Measurements from ENCODE around the gene PLIN5.
"Not testable (repeated sequence)": the region's sequence is repeated elsewhere in the genome, so short reads cannot be mapped to it uniquely, and the experiment has no call there.

Gene PLIN5

DNA sequence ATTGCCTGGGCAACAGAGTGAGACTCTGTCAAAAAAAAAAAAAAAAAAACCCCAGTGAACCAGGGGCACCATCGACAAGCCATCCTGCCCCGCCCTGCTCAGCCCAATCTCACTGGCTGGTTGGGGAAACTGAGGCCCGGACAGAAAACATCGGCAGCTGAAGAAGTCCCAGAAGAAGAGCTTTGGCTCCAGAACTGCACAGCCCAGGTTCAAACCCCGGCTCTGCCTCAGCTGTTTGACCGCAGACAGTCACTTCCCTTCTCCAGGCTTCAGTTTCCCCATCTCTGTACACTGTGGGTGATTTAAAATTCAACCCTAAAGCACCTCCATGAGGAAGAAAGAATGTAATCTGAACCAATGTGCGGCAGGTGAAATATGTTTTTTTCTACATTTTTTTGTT is 33.9 kb upstream of the PLIN5 start:
- no peak for DNase-seq (ENCODE audit: low spot score)

DNA sequence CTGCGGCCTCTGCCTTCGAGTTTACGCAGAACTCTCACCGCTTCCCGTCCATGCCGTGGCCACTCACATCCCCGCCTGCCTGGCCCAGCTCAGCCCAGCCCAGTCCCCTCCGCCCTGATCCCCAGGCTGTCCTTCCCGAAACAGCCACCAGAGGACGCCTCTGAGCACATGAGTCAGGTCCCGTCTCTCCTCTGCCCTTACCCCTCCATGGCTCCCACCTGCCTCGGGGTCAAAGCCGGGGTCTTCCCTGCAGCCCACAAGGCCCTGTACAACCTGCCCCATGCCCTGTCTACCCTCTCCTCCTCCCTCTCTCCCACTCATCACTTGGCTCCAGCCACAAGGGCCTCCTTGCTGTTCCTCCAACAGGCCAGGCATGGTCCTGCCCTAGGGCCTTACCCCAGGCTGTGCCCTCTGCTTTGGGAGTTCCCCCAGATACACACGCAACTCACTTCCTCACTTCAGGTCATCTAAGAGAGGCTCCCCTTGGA is 32.6 kb upstream of the PLIN5 start:
- DNase-seq (ENCODE audit: low spot score): no peak

DNA sequence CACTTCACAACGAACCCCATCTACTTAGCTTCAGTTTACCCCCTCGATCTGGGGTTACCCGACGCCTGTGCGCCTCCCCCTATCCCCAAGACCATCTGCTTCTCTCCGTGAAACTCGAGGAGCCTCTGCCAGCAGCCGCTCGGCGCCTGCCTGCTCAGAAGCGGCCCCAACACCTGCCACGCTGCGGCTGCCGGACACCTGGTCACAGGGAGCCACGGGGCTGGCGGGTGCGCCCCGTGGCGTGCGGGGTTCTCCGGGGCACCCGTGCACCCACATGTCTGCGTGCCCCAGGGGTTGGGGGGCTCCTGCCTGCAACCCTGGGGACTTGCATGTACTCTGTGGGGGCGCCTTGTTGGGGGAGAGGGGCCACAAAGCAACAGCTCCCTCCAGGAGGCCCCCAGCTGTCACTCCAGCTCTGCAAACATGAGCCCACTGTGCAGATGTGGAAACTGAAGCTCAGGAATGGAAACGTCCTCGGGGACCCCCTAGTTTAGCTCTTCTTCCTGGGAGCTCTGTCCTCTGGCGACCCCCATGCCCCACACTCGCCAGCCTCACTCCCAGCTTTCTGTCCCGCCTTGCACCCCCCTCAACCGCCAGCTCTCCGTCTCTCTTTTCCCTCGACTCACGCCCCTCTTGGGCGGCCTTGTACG is 31.5 kb upstream of the PLIN5 start:
- DNase-seq (ENCODE audit: low spot score): no peak

GRCh38 chr19:4563562-4563961 is 28.5 kb upstream of the PLIN5 start:
- DNase-seq (ENCODE audit: low spot score): not testable (repeated sequence)

- DNase-seq (ENCODE audit: low spot score): not testable (repeated sequence)
Measured at GRCh38 chr19:4562085-4562484, 27.1 kb upstream of the PLIN5 start.

DNA sequence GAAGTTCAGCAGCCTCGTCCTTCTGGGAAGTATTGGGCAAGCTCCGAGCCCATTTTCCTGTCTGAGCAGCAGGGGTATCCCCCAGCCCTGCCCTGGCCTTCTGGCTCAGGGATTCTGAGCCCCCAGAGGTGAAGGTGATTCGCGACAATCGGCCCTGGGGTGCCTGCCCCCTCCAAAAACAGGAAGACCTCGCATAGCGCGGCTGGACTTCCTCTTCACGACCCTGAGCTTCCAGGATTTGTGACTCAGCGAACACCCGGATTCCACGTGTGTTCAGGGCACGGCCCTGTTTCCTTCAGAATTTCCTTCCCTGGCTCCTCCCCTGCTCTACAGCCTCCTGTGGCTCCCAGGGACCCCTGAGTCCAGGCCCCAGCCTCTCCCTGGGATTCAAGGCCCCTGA is 24.5 kb upstream of the PLIN5 start, which contains the start of gene SEMA6B:
Gene SEMA6B (minus strand): TSS at position 116 of the 400 bp plus-strand sequence. CDS start 1,227 bp downstream, outside the sequence.
- no peak for DNase-seq (ENCODE audit: low spot score)

- DNase-seq (ENCODE audit: low spot score): peak; percentile 46
Measured at GRCh38 chr19:4557971-4558941, 23.2 kb upstream of the PLIN5 start.

DNA sequence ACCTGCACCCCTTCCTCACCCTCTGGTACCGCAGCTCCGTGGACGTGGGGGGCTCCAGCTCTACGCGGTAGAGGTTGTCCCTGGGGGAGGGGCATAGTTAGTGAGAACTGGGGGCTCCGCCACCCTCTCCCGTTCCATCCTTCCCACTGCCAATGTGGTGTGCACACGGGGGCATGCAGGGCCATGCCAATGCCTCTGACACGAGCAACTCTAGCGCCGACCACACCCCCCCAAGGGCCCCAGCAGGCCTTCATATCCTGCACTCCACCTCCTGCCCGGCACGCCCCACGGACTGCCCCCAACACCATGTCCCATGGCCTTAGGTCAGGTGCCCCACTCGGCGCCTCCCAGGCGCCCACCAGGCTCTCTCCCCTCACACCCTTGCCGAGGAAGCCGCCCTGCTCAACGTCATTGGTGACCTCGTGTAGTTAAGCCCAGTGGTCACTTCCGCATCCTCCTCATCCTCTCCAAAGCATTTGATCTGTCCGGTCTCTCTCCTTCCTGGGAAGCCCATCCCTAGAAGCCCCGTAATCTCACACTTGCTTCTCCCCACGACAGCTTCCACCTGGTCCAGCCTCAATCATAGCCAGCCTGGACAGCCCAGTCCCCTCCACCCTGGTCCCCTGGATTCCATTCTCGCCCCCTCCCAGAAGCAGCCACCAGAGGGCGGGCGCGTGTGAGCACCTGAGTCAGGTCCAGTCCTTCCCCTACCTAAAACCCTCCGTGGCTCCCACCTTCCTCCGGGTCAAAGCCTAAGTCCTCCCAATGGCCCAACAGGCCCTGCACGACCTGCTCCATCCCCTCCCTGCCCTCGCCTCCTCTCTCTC is 22.3 kb upstream of the PLIN5 start:
- no peak for DNase-seq (ENCODE audit: low spot score)

DNA sequence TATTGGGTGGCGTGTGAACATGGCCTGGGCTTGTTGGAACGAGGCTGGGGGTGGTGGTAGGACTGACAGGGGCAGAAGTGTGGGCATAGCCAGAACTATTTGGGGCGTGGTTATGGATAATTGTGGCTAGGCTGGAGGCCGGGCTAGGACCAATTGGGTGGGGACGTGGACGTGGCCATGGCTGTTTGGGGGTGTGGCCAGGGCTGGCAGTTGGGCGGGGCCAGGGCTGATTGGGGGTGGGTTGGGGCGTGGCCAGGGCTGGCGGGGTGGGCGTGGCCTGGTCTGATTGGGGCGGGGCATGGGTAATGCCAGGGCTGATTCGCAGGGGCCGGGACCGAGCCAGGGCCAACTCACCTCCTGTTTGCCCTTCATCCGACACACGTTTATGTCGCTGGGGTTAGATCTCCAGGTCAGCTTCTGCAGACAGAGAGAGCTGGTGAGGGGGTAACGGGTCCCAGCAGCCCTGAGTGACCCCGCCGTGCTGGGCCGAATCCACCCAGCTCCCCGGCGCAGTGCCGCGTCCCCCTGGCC is 21.6 kb upstream of the PLIN5 start:
- DNase-seq (ENCODE audit: low spot score): peak; percentile 64

DNA sequence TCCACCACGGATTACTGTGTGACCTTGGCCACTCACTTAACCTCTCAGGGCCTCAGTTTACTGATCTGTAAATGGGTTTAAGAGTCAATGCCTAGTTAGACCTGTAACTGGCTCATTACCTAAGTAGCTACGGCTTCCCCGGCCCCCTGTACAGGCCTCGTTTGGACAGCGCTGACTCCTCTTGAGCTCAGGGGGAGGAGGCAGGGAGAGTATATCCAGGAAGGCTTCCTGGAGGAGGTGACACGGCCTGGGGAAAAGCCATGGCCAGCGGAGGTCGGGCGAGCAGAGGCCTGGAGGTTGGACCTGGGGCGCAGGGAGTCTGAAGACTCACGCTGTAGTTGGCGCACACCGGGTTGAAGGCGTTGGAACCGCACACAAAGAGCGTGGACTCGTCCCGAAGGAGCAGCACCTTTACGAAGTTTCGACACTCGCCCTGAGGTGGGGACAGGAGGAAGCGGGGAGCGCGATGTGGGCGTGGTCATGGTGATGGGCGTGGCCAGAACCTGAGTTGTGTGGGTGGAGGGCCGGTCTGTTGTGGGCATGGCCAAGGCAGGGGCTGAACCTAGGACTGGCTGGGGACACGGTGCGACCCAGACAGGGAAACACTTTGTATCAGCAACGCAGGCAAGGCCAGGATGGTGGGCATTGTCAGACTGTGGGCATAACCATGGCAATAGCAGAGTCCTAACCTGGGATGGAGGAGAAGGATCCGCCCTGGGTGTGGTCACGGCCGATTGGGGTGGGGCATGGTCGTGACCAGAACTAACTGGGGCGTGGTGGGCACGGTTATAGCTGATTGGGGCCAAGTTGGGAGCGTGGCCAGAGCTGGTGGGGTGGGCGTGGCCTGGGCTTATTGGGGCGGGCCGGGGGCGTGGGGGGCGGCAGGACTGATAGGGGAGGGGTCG is 20.9 kb upstream of the PLIN5 start:
- DNase-seq (ENCODE audit: low spot score): no peak

DNA sequence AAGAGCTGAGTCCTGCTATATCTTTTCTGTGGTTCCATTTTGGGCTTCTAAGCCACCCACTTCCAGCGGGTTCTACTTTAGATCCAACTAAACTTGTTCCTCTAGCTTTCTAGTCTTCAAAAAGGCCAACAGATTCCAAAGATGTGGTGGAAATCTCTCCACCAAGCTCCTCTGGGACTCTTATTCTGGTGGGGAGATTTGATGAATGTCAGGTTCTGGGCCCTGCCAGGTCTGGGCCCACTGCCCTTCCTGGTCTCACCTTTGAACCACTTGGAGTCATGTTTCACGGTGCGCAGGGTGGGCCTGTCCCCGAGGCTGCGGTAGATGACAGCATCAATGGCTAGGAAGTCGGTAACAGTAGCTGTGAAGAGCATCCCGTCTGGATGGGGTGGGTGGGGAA is 19.7 kb upstream of the PLIN5 start:
- no peak for DNase-seq (ENCODE audit: low spot score)

GRCh38 chr19:4553775-4554174 is 18.8 kb upstream of the PLIN5 start:
- no peak for DNase-seq (ENCODE audit: low spot score)

- no peak for DNase-seq (ENCODE audit: low spot score)
Measured at GRCh38 chr19:4553092-4553695, 18.2 kb upstream of the PLIN5 start.

DNA sequence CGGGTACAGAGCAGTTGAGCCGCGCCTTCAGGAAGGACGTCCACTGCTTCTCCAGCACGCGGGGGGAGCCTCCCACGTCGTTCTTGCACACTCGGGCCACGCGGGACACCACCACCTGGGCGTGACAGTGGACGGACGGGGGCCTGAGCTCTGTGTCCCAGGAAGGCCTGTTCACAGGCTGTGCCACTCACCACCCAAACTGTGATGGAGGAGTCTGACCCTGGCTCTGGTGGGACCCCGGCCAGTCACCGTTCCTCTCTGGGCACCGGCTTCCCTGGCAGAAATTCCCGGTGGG is 17.4 kb upstream of the PLIN5 start:
- DNase-seq (ENCODE audit: low spot score): no peak

DNA sequence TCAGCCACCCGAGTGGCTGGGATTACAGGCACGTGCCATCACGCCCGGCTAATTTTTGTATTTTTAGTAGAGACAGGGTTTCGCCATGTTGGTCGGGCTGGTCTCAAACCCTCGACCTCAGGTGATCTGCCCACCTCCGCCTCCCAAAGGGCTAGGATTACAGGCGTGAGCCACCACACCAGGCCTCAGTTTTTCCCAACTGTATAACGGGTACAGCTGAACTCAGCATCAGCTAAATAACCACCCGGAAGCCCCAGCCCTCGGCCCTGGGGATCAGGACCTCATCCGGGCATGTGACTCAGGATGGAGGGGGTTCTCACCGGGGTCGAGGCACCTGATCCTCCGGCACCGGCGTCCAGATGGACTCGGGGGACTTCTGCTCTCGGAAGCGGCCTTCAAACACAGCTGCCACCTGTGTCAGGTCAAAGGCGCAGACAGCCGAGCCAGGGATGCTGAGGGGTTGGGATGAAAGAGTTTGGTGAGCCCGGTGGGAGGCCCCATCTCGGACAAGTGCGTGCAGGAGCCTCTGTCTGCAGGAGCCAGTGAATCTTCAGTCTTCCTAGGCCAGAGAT is 15.5 kb upstream of the PLIN5 start:
- DNase-seq (ENCODE audit: low spot score): no peak

DNA sequence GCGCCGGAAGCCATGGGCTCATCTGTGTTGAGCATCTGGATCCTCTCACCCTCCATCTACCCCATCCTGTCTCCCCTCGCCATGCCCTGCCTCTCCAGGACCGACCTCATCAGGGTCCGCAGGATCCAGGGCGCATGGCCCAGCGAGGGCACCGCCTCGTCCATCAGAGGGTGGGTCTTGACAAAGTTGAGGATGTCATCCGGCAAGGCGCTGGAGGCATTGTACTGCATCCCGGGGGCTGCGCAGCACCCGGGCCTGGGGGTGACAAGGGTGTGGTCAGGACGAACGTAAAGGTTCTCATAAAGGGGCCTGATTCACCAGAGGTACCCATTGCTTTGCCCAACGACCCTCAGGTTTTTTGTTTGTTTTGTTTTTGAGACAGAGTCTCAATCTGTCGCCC is 15.0 kb upstream of the PLIN5 start:
- DNase-seq (ENCODE audit: low spot score): no peak

- DNase-seq (ENCODE audit: low spot score): no peak
Measured at GRCh38 chr19:4548238-4548584, 13.2 kb upstream of the PLIN5 start.

DNA sequence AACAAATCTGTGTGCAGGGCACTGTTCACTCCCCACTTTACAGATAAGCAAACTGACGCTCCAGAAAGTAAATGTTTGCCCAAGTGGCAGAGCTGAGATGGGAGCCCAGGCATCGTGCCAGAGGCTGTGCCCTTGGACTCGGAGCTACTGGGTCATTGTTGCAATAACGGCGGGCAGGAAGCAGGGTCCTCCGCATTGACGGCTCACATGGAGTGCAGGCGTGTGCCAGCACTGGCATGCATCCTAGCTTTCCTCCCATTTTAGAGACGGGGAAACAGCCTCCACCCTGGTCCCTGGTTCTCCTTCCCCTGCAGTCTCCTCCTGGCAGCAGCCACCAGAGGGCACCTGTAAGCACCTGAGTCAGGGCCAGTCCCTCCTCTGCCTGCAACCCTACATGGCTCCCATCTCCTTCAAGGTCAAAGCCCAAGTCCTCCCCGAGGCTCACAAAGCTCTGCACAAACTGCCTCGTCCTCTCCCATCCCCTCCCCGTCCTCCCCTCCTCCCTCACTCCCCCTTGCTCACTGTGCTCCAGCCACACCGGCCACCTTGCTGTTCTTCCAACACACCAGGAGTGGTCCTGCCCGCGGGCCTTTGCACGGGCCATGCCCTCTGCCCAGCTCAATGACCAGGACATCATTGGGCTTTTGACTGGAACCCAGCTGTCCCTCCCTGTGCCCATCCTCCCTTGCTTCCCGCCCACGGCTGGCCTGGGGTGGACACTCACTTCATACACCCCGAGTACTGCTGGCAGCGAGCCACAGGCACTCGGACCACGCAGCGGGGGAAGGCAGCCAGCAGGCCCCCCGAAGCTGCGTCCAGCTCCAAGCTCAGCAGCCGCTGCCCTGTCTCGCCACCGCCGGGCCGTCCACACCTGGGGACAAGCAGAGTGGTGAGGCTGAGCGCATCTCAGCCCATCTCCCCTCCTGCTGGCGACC is 12.5 kb upstream of the PLIN5 start:
- no peak for DNase-seq (ENCODE audit: low spot score)

All from LoVo (cell line).